Measurements from ENCODE around the gene VAMP8. TPM values are rescaled to one million over a fixed set of nuclear protein-coding genes. Genes with fewer than 3 reads are reported as not detected.
"Not testable (repeated sequence)": the region's sequence is repeated elsewhere in the genome, so short reads cannot be mapped to it uniquely, and the experiment has no call there.

The VAMP8 gene
- total RNA-seq, 1 donor from 2014 or later: 2.1 TPM

- Mint-ChIP-seq H3K27ac (ENCODE audit: unreplicated experiment) (peak overlapping the region; percentile 12), H3K4me1 (ENCODE audit: low read depth) (peaks cover 31% of the 10 kb centered on the region), H3K36me3 (ENCODE audit: low read depth) (peaks cover 1% of the 10 kb centered on the region), H3K9me3 (ENCODE audit: low read depth) (no peaks in the 10 kb centered on the region), H3K27me3 (ENCODE audit: low read depth) (no peaks in the 10 kb centered on the region), H3K4me3 (ENCODE audit: unreplicated experiment) (no peak overlapping the region)
- TF ChIP-seq CTCF (IDR thresholded peaks at IDR 0.05): no peak
- no peak for DNase-seq (ENCODE audit: low spot score)
These were observed 36.5 kb downstream of the VAMP8 start for GRCh38 chr2:85613717-85614515.

- not testable (repeated sequence) for H3K27ac Mint-ChIP-seq (ENCODE audit: unreplicated experiment); H3K27me3 Mint-ChIP-seq (ENCODE audit: low read depth); H3K36me3 Mint-ChIP-seq (ENCODE audit: low read depth); H3K9me3 Mint-ChIP-seq (ENCODE audit: low read depth); H3K4me3 Mint-ChIP-seq (ENCODE audit: unreplicated experiment); DNase-seq (ENCODE audit: low spot score)
- H3K4me1 Mint-ChIP-seq (ENCODE audit: low read depth): peaks cover 33% of the 10 kb centered on the region
These were observed 37.4 kb downstream of the VAMP8 start for GRCh38 chr2:85614757-85615156.

- Mint-ChIP-seq H3K4me3 (ENCODE audit: unreplicated experiment) (no peak overlapping the region), H3K4me1 (ENCODE audit: low read depth) (peaks cover 30% of the 10 kb centered on the region), H3K27ac (ENCODE audit: unreplicated experiment) (peak overlapping the region; percentile 95), H3K36me3 (ENCODE audit: low read depth) (no peaks in the 10 kb centered on the region), H3K9me3 (ENCODE audit: low read depth) (no peaks in the 10 kb centered on the region), H3K27me3 (ENCODE audit: low read depth) (no peaks in the 10 kb centered on the region)
- no peak for TF ChIP-seq CTCF (IDR thresholded peaks at IDR 0.05)
- no peak for DNase-seq (ENCODE audit: low spot score)
These were observed 38.0 kb downstream of the VAMP8 start for GRCh38 chr2:85615413-85615728.

GRCh38 chr2:85617723-85618122 is 40.3 kb downstream of the VAMP8 start:
- not testable (repeated sequence) for H3K36me3 Mint-ChIP-seq (ENCODE audit: low read depth); H3K9me3 Mint-ChIP-seq (ENCODE audit: low read depth); DNase-seq (ENCODE audit: low spot score); H3K27me3 Mint-ChIP-seq (ENCODE audit: low read depth)
- H3K4me1 Mint-ChIP-seq (ENCODE audit: low read depth): peaks cover 23% of the 10 kb centered on the region
- H3K27ac Mint-ChIP-seq (ENCODE audit: unreplicated experiment): peak overlapping the region; percentile 45
- peak overlapping the region; percentile 82 for H3K4me3 Mint-ChIP-seq (ENCODE audit: unreplicated experiment)

GRCh38 chr2:85619617-85620016 is 42.2 kb downstream of the VAMP8 start:
- no peaks in the 10 kb centered on the region for H3K27me3 Mint-ChIP-seq (ENCODE audit: low read depth)
- H3K36me3 Mint-ChIP-seq (ENCODE audit: low read depth): peaks cover 19% of the 10 kb centered on the region
- no peak overlapping the region for H3K27ac Mint-ChIP-seq (ENCODE audit: unreplicated experiment)
- no peak for TF ChIP-seq CTCF (IDR thresholded peaks at IDR 0.05)
- no peak overlapping the region for H3K4me3 Mint-ChIP-seq (ENCODE audit: unreplicated experiment)
- H3K9me3 Mint-ChIP-seq (ENCODE audit: low read depth): no peaks in the 10 kb centered on the region
- H3K4me1 Mint-ChIP-seq (ENCODE audit: low read depth): peaks cover 23% of the 10 kb centered on the region
- no peak for DNase-seq (ENCODE audit: low spot score)

- H3K4me1 Mint-ChIP-seq (ENCODE audit: low read depth): peaks cover 18% of the 10 kb centered on the region
- H3K4me3 Mint-ChIP-seq (ENCODE audit: unreplicated experiment): no peak overlapping the region
- H3K36me3 Mint-ChIP-seq (ENCODE audit: low read depth): peaks cover 29% of the 10 kb centered on the region
- H3K27ac Mint-ChIP-seq (ENCODE audit: unreplicated experiment): no peak overlapping the region
- no peaks in the 10 kb centered on the region for H3K27me3 Mint-ChIP-seq (ENCODE audit: low read depth)
- TF ChIP-seq CTCF (IDR thresholded peaks at IDR 0.05): no peak
- no peak for DNase-seq (ENCODE audit: low spot score)
- H3K9me3 Mint-ChIP-seq (ENCODE audit: low read depth): no peaks in the 10 kb centered on the region
These were observed 44.0 kb downstream of the VAMP8 start for GRCh38 chr2:85621338-85621737.

All from chondrocyte (in vitro differentiated cells).